WTC11 (cell line): ENCODE results near the gene SMOC1. TPM values are rescaled to one million over a fixed set of nuclear protein-coding genes. Genes with fewer than 3 reads are reported as not detected.

Experiments
- ATAC-seq: fragments of 200-7000 bp; cut with Tn5 transposase; 2 replicates; pipeline ENCODE4 v1.10.0; 2021; ENCODE audit warnings: mild to moderate bottlenecking, moderate library complexity
- CTCF ChIA-PET: fragments of 300-600 bp; sonication (Branson Sonifier 250); formaldehyde crosslinking; loops from one replicate; lab custom pipeline; 2021; ENCODE audit warnings: antibody characterized with exemption; lab: Charles Lee
- POLR2A ChIA-PET: fragments of 350-600 bp; sonication (Branson Sonifier 250); formaldehyde crosslinking; loops from one replicate; lab custom pipeline; 2021; ENCODE audit warnings: antibody characterized with exemption; lab: Charles Lee
- DNase-seq: peaks from one replicate; pipeline ENCODE4 v3.0.0; 2021; ENCODE audit warnings: low spot score
- H3K27ac Mint-ChIP-seq: 2 replicates; pipeline ENCODE4 v1.8.0; 2021; ENCODE audit warnings: mixed read lengths
- H3K27me3 Mint-ChIP-seq: 2 replicates; pipeline ENCODE4 v1.8.0; 2021; ENCODE audit warnings: low read depth, mild to moderate bottlenecking, moderate library complexity, mixed read lengths
- H3K36me3 Mint-ChIP-seq: 2 replicates; pipeline ENCODE4 v1.8.0; 2021; ENCODE audit warnings: mixed read lengths
- H3K4me1 Mint-ChIP-seq: 2 replicates; pipeline ENCODE4 v1.8.0; 2022; ENCODE audit warnings: mixed read lengths
- H3K4me3 Mint-ChIP-seq: 2 replicates; pipeline ENCODE4 v1.8.0; 2021; ENCODE audit warnings: mild to moderate bottlenecking, moderate library complexity, mixed read lengths
- H3K9me3 Mint-ChIP-seq: 2 replicates; pipeline ENCODE4 v1.8.0; 2021; ENCODE audit warnings: mixed read lengths
- CBFB ChIP-seq: sonication (generic); formaldehyde crosslinking; IDR thresholded peaks from 2 replicates; pipeline ENCODE4 v1.8.1; 2022; ENCODE audit warnings: mild to moderate bottlenecking, low read depth, missing genetic modification reagents
- CTCF ChIP-seq: fragments of 200-600 bp; IDR thresholded peaks from 2 replicates; pipeline ENCODE4 v1.8.0; 2022; ENCODE audit warnings: antibody characterized with exemption
- FOXJ3 ChIP-seq: sonication (generic); formaldehyde crosslinking; IDR thresholded peaks from 2 replicates; pipeline ENCODE4 v1.9.0; 2021; ENCODE audit warnings: missing genetic modification reagents, mild to moderate bottlenecking, borderline replicate concordance
- GRHL2 ChIP-seq: fragments of 250-450 bp; sonication (Bioruptor Pico); IDR thresholded peaks from 2 replicates; pipeline ENCODE4 v1.8.0; 2022; ENCODE audit warnings: mild to moderate bottlenecking, moderate library complexity; ENCODE audit not compliant: insufficient replicate concordance, severe bottlenecking
- HMGXB4 ChIP-seq: sonication (generic); formaldehyde crosslinking; IDR thresholded peaks from 2 replicates; pipeline ENCODE4 v1.8.1; 2023; ENCODE audit warnings: mild to moderate bottlenecking, moderate library complexity, missing genetic modification reagents
- IRF2 ChIP-seq: sonication (generic); formaldehyde crosslinking; IDR thresholded peaks from 2 replicates; pipeline ENCODE4 v1.8.0; 2022; ENCODE audit warnings: low read depth, missing genetic modification reagents, borderline replicate concordance
- JAZF1 ChIP-seq: fragments of 250-450 bp; sonication (Bioruptor Pico); IDR thresholded peaks from 2 replicates; pipeline ENCODE4 v1.9.0; 2021; ENCODE audit warnings: moderate library complexity, mild to moderate bottlenecking, inconsistent platforms
- KAT7 ChIP-seq: sonication (generic); formaldehyde crosslinking; IDR thresholded peaks from 2 replicates; pipeline ENCODE4 v1.8.1; 2023; ENCODE audit warnings: missing genetic modification reagents, mild to moderate bottlenecking, borderline replicate concordance
- SMAD3 ChIP-seq: sonication (generic); formaldehyde crosslinking; IDR thresholded peaks from 2 replicates; pipeline ENCODE4 v1.8.0; 2022; ENCODE audit warnings: missing genetic modification reagents, mild to moderate bottlenecking, borderline replicate concordance
- USF2 ChIP-seq: sonication (generic); formaldehyde crosslinking; IDR thresholded peaks from 2 replicates; pipeline ENCODE4 v1.8.1; 2023; ENCODE audit warnings: mild to moderate bottlenecking, missing genetic modification reagents, moderate library complexity
- ZNF317 ChIP-seq: sonication (generic); formaldehyde crosslinking; IDR thresholded peaks from 2 replicates; pipeline ENCODE4 v1.8.1; 2023; ENCODE audit warnings: low read depth, mild to moderate bottlenecking, moderate library complexity, missing genetic modification reagents, borderline replicate concordance
- ZNF425 ChIP-seq: fragments of 250-450 bp; sonication (Bioruptor Pico); conservative IDR thresholded peaks from 2 replicates; pipeline ENCODE4 v1.9.0; 2021; ENCODE audit warnings: mild to moderate bottlenecking
- ZNF512 ChIP-seq: sonication (generic); formaldehyde crosslinking; IDR thresholded peaks from 2 replicates; pipeline ENCODE4 v1.8.1; 2022; ENCODE audit warnings: missing genetic modification reagents, borderline replicate concordance
- total RNA-seq: library from RNA; stranded (reverse); gene quantifications from 3 replicates; pipeline ENCODE4 v1.2.3, GENCODE V29; 2021

The SMOC1 gene
- total RNA-seq, 1 experiment from 2014 or later: 1.1 TPM

GRCh38 chr14:69932391-69932790, 53.2 kb downstream of the SMOC1 start (continued):
- TF ChIP-seq HMGXB4 (CRISPR knock-in tag) (no peak), CTCF (no peak), ZNF512 (CRISPR knock-in tag) (no peak), IRF2 (CRISPR knock-in tag) (no peak), USF2 (CRISPR knock-in tag) (no peak), KAT7 (no peak), FOXJ3 (CRISPR knock-in tag) (no peak), JAZF1 (no peak)
- TF ChIP-seq, all 79 proteins: peak for 0

- POLR2A ChIA-PET: no interaction called here
- H3K36me3 Mint-ChIP-seq: no peaks in the 10 kb centered on the region
- peaks cover 5% of the 10 kb centered on the region; the same call in 1 of the 2 replicates for H3K4me1 Mint-ChIP-seq
- no peak overlapping the region for H3K4me3 Mint-ChIP-seq
- TF ChIP-seq JAZF1: no peak
- no peak for TF ChIP-seq SMAD3
- TF ChIP-seq ZNF425: no peak
- TF ChIP-seq ZNF317: no peak
- no peak for TF ChIP-seq GRHL2 (CRISPR knock-in tag)
- ATAC-seq (no peak), DNase-seq (no peak)
- CTCF ChIA-PET: no interaction called here
- no peaks in the 10 kb centered on the region for H3K27me3 Mint-ChIP-seq
- no peak overlapping the region for H3K27ac Mint-ChIP-seq
- H3K9me3 Mint-ChIP-seq: no peaks in the 10 kb centered on the region
Measured at GRCh38 chr14:69933623-69934275, 54.5 kb downstream of the SMOC1 start.

- Mint-ChIP-seq H3K4me3 (no peak overlapping the region), H3K4me1 (no peaks in the 10 kb centered on the region), H3K27me3 (no peaks in the 10 kb centered on the region)
- no peak for ATAC-seq
- DNase-seq: no peak
- TF ChIP-seq CBFB (CRISPR knock-in tag): no peak
- TF ChIP-seq, all 79 proteins: peak for 0
- POLR2A ChIA-PET: no interaction called here
- no peaks in the 10 kb centered on the region for H3K9me3 Mint-ChIP-seq
- H3K36me3 Mint-ChIP-seq: no peaks in the 10 kb centered on the region
- H3K27ac Mint-ChIP-seq: no peak overlapping the region
- CTCF ChIA-PET: no interaction called here
Measured at GRCh38 chr14:69937367-69938081, 58.3 kb downstream of the SMOC1 start.
